Thyroid gland (tissue), 4 donors: ENCODE data around the gene MAN1B1.

Experiments used
- CTCF ChIP-seq, 6 experiments: fragments of 200-600 bp in 3 of 6; fragments of 450-650 bp in 3 of 6; sonication (generic) in 3 of 6; IDR thresholded peaks; one replicate each; pipeline ENCODE4 v1.5.1; 2016 to 2019; ENCODE audit warnings: antibody characterized with exemption in 6 of 6, mild to moderate bottlenecking in 2 of 6, inconsistent platforms in 1 of 6, moderate library complexity in 1 of 6
- POLR2A ChIP-seq, 2 donors: fragments of 450-650 bp; IDR thresholded peaks; one replicate each; pipeline ENCODE4 v1.6.1; 2017; ENCODE audit warnings: antibody characterized with exemption in 2 of 2, mild to moderate bottlenecking in 2 of 2, moderate library complexity in 1 of 2

- no peak for TF ChIP-seq CTCF (IDR thresholded peaks at IDR 0.05)
- TF ChIP-seq POLR2A (IDR thresholded peaks at IDR 0.05) = no peak
These were observed 12.0 kb upstream of the MAN1B1 start for GRCh38 chr9:137074657-137075274.
